Testis (tissue), 3 donors: ENCODE measurements around the gene TRIM28. TPM values are rescaled to one million over a fixed set of nuclear protein-coding genes. Genes with fewer than 3 reads are reported as not detected.
"Not testable (repeated sequence)": the region's sequence is repeated elsewhere in the genome, so short reads cannot be mapped to it uniquely, and the experiment has no call there.

Source experiments
- DNase-seq: peaks from one replicate; pipeline ENCODE4 v3.0.0-alpha.2; 2019
- H3K27ac ChIP-seq, 2 donors: fragments of 200-600 bp; sonication (generic); one replicate each; pipeline ENCODE4 v1.5.1; 2019
- H3K27me3 ChIP-seq: fragments of 200-600 bp; sonication (generic); one replicate; pipeline ENCODE4 v1.5.1; 2019
- H3K36me3 ChIP-seq: fragments of 200-600 bp; sonication (generic); one replicate; pipeline ENCODE4 v1.5.1; 2017; ENCODE audit warnings: low read depth; ENCODE audit errors: missing control alignments
- H3K4me1 ChIP-seq: fragments of 200-600 bp; sonication (generic); one replicate; pipeline ENCODE4 v1.5.1; 2019
- H3K4me3 ChIP-seq, 2 donors: fragments of 200-600 bp; sonication (generic); one replicate each; pipeline ENCODE4 v1.5.1; 2017 to 2019
- H3K9me3 ChIP-seq: fragments of 200-600 bp; sonication (generic); one replicate; pipeline ENCODE4 v1.5.1; 2017
- POLR2A ChIP-seq: fragments of 450-650 bp; IDR thresholded peaks from one replicate; pipeline ENCODE4 v1.6.1; 2017; ENCODE audit warnings: antibody characterized with exemption, mild to moderate bottlenecking, moderate library complexity
- WGBS, 2 donors: methylation state at CpG; one replicate each; pipeline ENCODE4 v1.1.5; 2018; 5-methylcytosine and 5-hydroxymethylcytosine counted together
- intact Hi-C: fragments of 100-400 bp; cut with DNase I; formaldehyde crosslinking; loops from one replicate; pipeline ENCODE4 v1.15.1; 2023; ENCODE audit warnings: low total_unique reads
- polyA plus RNA-seq: library from polyadenylated mRNA; stranded (reverse); fragments of 350-450 nt; fragmentation: Illumina TruSeq; extraction: RNeasy Lipid Tissue Mini Kit (QIAGEN cat#74804); gene quantifications from one replicate; pipeline ENCODE4 v1.2.3, GENCODE V29; 2014; ENCODE audit warnings: low read depth, low replicate concordance; ENCODE audit not compliant: insufficient read depth
- total RNA-seq, 2 donors: library from RNA; depleted of rRNA; stranded (reverse); fragments of >200 nt; gene quantifications; one replicate each; pipeline ENCODE4 v1.2.3, GENCODE V29; 2016
- TF ChIP-seq, protein P1 (sequence below), 3 experiments: fragments of 450-650 bp in 2 of 3; fragments of 200-600 bp in 1 of 3; sonication (generic) in 1 of 3; IDR thresholded peaks; one replicate each; pipeline ENCODE4 v1.5.1; 2016 to 2019; ENCODE audit warnings: antibody characterized with exemption in 3 of 3, mild to moderate bottlenecking in 2 of 3, moderate library complexity in 1 of 3

TRIM28 gene
- total and polyA plus RNA-seq, 3 donors from 2014 or later, result 415 to 694 (median 521) TPM

DNA sequence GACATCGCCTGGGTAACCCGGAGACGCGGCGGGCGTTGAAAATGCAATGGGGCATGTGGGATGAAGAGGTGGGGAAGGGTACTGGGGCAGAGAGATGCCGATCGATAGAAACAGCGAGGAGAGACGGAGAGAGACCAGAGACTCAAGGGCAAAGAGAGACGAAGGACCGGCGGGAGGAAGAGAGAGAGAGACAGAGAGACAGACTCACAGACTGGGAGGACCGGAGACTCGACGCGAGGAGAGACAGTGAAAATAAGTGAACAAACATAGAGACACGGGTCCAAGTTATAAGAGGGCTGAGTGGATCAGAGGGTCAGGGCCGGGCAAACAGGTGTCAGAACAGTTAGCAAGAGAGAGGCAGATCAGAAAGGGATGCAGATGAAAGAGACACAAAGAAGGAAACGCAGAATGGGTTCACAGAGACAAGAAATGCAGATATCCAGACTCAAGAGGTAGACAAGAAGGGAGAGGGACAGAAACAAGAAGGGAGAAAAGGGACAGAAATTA lies 29.8 kb downstream of the TRIM28 start:
- Histone ChIP-seq H3K9me3 (no peaks in the 10 kb centered on the region), H3K4me1 (peaks cover 7% of the 10 kb centered on the region), H3K27ac (peak overlapping the region; percentile 36 to 86), H3K27me3 (no peaks in the 10 kb centered on the region), H3K36me3 (no peaks in the 10 kb centered on the region), H3K4me3 (peak overlapping the region; percentile 51 to 82)
- intact Hi-C loops, result no loop called here
- TF ChIP-seq POLR2A, result no peak
- TF ChIP-seq, protein P1, sequence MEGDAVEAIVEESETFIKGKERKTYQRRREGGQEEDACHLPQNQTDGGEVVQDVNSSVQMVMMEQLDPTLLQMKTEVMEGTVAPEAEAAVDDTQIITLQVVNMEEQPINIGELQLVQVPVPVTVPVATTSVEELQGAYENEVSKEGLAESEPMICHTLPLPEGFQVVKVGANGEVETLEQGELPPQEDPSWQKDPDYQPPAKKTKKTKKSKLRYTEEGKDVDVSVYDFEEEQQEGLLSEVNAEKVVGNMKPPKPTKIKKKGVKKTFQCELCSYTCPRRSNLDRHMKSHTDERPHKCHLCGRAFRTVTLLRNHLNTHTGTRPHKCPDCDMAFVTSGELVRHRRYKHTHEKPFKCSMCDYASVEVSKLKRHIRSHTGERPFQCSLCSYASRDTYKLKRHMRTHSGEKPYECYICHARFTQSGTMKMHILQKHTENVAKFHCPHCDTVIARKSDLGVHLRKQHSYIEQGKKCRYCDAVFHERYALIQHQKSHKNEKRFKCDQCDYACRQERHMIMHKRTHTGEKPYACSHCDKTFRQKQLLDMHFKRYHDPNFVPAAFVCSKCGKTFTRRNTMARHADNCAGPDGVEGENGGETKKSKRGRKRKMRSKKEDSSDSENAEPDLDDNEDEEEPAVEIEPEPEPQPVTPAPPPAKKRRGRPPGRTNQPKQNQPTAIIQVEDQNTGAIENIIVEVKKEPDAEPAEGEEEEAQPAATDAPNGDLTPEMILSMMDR (IDR thresholded peaks at IDR 0.05), result no peak
- DNase-seq, result no peak
- 1% methylated on average over 20 of the region's 20 CpGs for WGBS, 2 donors

DNA sequence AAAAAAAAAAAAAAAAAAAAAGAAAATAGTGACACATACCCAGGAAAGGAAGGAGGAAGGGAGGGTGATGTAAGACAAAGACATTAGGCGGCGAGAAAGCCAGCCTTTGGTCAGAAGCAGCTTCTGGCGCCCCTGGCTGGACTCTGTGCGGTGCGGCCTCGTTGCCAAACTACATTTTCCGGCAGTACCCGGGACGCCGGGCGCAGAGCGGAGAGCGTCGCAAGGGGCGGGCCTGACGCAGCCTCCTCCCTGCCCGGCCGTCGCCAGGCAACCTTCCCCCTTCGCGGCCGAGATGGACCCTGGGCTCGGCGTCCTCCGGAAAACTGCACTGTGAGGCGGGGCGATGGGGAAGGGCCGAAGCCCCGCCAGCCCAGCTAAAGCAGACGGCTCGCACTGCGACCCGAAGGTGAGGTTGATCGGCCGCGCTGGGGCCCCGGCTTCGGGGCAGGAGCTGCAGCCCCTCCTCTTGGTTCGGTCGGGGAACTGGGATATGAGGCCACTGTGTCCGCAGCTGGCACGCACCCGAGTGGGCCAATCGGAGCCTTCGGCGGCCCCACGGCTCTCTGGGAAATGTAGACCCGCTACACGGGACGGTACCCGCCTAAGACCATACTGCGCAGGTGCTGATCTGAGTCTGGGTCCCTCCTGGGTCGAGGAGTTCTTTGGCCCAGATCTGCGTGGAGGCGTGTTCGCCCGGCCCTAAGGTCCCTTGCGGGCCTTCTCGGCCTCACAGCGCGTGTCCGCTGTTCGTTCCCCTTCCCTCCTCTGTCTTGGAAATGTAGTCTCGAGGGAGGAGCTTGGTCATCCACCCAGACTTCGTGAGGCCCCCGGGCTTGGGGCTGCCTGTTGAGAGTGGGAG lies 31.5 kb downstream of the TRIM28 start:
- WGBS, 2 donors, result 0 to 1% methylated on average over 49 to 60 of the region's 66 CpGs
- no peaks in the 10 kb centered on the region for H3K9me3 ChIP-seq
- DNase-seq, result peak; percentile 96
- no peaks in the 10 kb centered on the region for H3K36me3 ChIP-seq
- no peak for TF ChIP-seq POLR2A
- TF ChIP-seq, protein P1 (IDR thresholded peaks at IDR 0.05), result peak in 1 of 3 experiments; percentile 33
- H3K4me3 ChIP-seq, result peak overlapping the region; percentile 74 to 78
- H3K4me1 ChIP-seq, result peaks cover 7% of the 10 kb centered on the region
- intact Hi-C loops, result no loop called here
- no peaks in the 10 kb centered on the region for H3K27me3 ChIP-seq
- peak overlapping the region; percentile 82 to 95 for H3K27ac ChIP-seq

DNA sequence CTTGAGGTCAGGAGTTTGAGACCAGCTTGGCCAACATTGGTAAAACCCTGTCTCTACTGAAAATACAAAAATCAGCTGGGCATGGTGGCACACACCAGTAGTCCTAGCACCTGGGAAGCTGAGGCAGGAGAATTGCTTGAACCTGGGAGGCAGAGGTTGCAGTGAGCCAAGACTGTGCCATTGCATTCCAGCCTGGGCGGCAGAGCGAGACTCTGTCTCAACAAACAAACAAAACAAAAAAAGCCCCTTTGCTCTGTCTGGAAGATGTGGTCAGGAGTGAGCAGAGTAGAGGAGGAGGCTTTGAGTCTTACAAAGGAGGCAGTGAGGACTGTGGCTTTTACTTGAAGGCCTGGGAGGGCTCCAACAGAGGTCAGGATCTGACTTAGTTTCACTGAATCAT lies 33.7 kb downstream of the TRIM28 start:
- H3K4me1 ChIP-seq, H3K9me3 ChIP-seq, H3K4me3 ChIP-seq, H3K27ac ChIP-seq, DNase-seq, H3K36me3 ChIP-seq, H3K27me3 ChIP-seq, intact Hi-C loops: not testable (repeated sequence)
- 94 to 100% methylated on average over 2 of the region's 2 CpGs for WGBS, 2 donors

DNA sequence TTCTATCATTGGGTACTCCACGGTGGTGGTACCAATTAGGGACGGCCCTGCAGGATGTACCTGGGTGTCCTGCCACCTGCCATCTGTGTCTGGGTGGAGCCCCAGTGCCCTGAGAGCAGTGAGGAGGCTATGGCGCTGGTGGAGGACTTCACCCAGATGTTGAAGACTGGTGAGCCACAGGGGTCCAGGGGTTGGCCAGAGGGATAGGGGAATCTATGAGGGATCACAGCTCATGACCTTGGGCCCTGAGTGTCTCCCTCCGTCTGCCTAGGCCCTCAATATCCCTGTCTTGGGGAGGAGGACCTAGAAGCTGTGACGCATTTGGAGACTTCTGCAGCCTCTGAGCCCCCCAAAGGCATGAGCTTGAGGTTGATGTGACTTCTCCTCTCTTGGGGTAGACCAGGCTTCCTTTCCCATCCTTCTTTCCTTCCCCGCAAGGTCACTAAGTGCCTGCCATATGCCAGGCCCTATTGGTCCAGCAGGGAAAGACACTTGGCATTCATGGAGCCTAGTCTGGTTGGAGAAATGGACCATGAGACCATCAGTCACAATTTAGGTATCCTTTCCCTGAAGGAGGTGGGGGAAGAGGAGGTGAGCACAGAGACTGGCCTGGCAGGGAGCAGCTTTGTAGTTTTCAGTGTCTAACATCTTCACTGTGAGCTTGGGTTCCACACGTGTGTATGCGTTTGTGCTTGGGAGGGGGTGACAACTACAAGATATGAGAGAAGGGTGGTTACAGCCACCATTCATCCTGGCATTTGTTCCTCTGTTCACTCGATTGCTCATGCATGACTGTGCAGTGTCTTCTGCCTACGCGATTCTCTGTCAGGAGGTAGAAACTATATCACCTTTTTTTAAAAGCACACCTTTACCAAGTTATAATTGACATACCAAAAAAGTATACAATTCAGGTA lies 34.4 kb downstream of the TRIM28 start:
- Histone ChIP-seq H3K9me3 (no peaks in the 10 kb centered on the region), H3K27ac (no peak overlapping the region), H3K36me3 (no peaks in the 10 kb centered on the region), H3K4me1 (peaks cover 5% of the 10 kb centered on the region), H3K4me3 (no peak overlapping the region), H3K27me3 (no peaks in the 10 kb centered on the region)
- intact Hi-C loops, result no loop called here
- no peak for TF ChIP-seq POLR2A
- TF ChIP-seq, protein P1 (IDR thresholded peaks at IDR 0.05), result no peak
- DNase-seq, result no peak
- WGBS, 2 donors, result 89 to 90% methylated on average over 11 of the region's 11 CpGs
